Natural killer cell (primary cell): ENCODE data around the gene LRRN1. TPM values are rescaled to one million over a fixed set of nuclear protein-coding genes. Genes with fewer than 3 reads are reported as not detected.

ENCODE experiments used
- ATAC-seq, 3 donors: fragments of 150-1000 bp in 2 of 3; fragments of 200-7000 bp in 1 of 3; cut with Tn5 transposase; 1 replicate in 1 of 3; 2 replicates in 2 of 3; pipeline ENCODE4 v1.10.0; 2021; ENCODE audit warnings: mild to moderate bottlenecking in 2 of 3, moderate library complexity in 2 of 3
- DNase-seq, 2 donors: peaks; one replicate each; pipeline versions ENCODE4 v3.0.0 to v3.0.0-alpha.2; 2013 to 2021; ENCODE audit warnings: mixed read lengths in 1 of 2
- H3K27ac ChIP-seq: one replicate; pipeline ENCODE4 v1.5.1; 2013; ENCODE audit warnings: mild to moderate bottlenecking, low read length
- H3K27me3 ChIP-seq: one replicate; pipeline ENCODE4 v1.6.1; 2013; ENCODE audit warnings: low read length; ENCODE audit not compliant: control insufficient read depth, insufficient read depth
- H3K36me3 ChIP-seq: one replicate; pipeline ENCODE4 v1.6.1; 2013; ENCODE audit warnings: low read length; ENCODE audit not compliant: control insufficient read depth, insufficient read depth
- H3K4me1 ChIP-seq: one replicate; pipeline ENCODE4 v1.6.1; 2013; ENCODE audit warnings: low read length; ENCODE audit not compliant: control insufficient read depth, insufficient read depth
- H3K4me3 ChIP-seq: one replicate; pipeline ENCODE4 v1.5.1; 2013; ENCODE audit warnings: low read length
- H3K9me3 ChIP-seq: one replicate; pipeline ENCODE4 v1.6.1; 2013; ENCODE audit warnings: low read length; ENCODE audit not compliant: control insufficient read depth, insufficient read depth
- H3K27ac Mint-ChIP-seq, 2 donors: one replicate each; pipeline ENCODE4 v1.8.0; 2022; ENCODE audit warnings: mild to moderate bottlenecking in 2 of 2, mixed read lengths in 2 of 2, moderate library complexity in 1 of 2
- H3K27me3 Mint-ChIP-seq, 2 donors: one replicate each; pipeline ENCODE4 v1.8.0; 2022; ENCODE audit warnings: low read depth in 2 of 2, mixed read lengths in 2 of 2
- H3K36me3 Mint-ChIP-seq: one replicate; pipeline ENCODE4 v1.8.0; 2022; ENCODE audit warnings: mixed read lengths
- H3K4me1 Mint-ChIP-seq, 2 donors: one replicate each; pipeline ENCODE4 v1.8.0; 2022; ENCODE audit warnings: mixed read lengths in 2 of 2
- H3K4me3 Mint-ChIP-seq: one replicate; pipeline ENCODE4 v1.8.0; 2022; ENCODE audit warnings: mild to moderate bottlenecking, moderate library complexity, mixed read lengths
- H3K9me3 Mint-ChIP-seq, 2 donors: one replicate each; pipeline ENCODE4 v1.8.0; 2022; ENCODE audit warnings: mixed read lengths in 2 of 2
- CTCF ChIP-seq: fragments of 200-600 bp; IDR thresholded peaks from one replicate; pipeline ENCODE4 v1.8.0; 2022; ENCODE audit warnings: antibody characterized with exemption
- WGBS: methylation state at CpG from one replicate; pipeline ENCODE4 v1.1.7; 2013; ENCODE audit warnings: missing lambda C conversion rate; ENCODE audit not compliant: insufficient coverage; 5-methylcytosine and 5-hydroxymethylcytosine counted together
- intact Hi-C: fragments of 100-400 bp; cut with micrococcal nuclease; formaldehyde crosslinking; loops from one replicate; pipeline ENCODE4 v1.14.2; 2022
- total RNA-seq, 4 donors: library from RNA; stranded (reverse); fragments of 120-200 nt in 1 of 4; gene quantifications; one replicate each; pipeline versions ENCODE4 v1.2.3 to v1.2.4, GENCODE V29; 2013 to 2022

LRRN1 gene
- total RNA-seq, 3 donors from 2014 or later (not counting 1 experiment from before 2014, with no cell fraction given), result 0.85 to 1.6 (median 0.99) TPM

- no CpG with 5 or more reads among the region's 1 CpG for WGBS
Observed at GRCh38 chr3:3853544-3853943, 54.3 kb downstream of the LRRN1 start.

GRCh38 chr3:3855056-3855455, 55.8 kb downstream of the LRRN1 start:
- intact Hi-C loops, result no loop called here
- no peaks in the 10 kb centered on the region for H3K27me3 Mint-ChIP-seq
- no peaks in the 10 kb centered on the region for H3K9me3 Mint-ChIP-seq
- no peaks in the 10 kb centered on the region for H3K9me3 ChIP-seq
- no peaks in the 10 kb centered on the region for H3K36me3 ChIP-seq
- H3K27ac Mint-ChIP-seq, result no peak overlapping the region
- H3K4me3 Mint-ChIP-seq, result no peak overlapping the region
- DNase-seq, result no peak
- TF ChIP-seq CTCF, result no peak
- no peak overlapping the region for H3K4me3 ChIP-seq
- no peak overlapping the region for H3K27ac ChIP-seq
- H3K36me3 Mint-ChIP-seq, result no peaks in the 10 kb centered on the region
- ATAC-seq, result no peak
- H3K27me3 ChIP-seq, result no peaks in the 10 kb centered on the region
- no peaks in the 10 kb centered on the region for H3K4me1 ChIP-seq
- no peaks in the 10 kb centered on the region for H3K4me1 Mint-ChIP-seq

More at GRCh38 chr3:3853544-3853943, 54.3 kb downstream of the LRRN1 start:
- Mint-ChIP-seq H3K9me3 (no peaks in the 10 kb centered on the region), H3K4me1 (no peaks in the 10 kb centered on the region), H3K4me3 (no peak overlapping the region), H3K36me3 (no peaks in the 10 kb centered on the region), H3K27me3 (no peaks in the 10 kb centered on the region), H3K27ac (no peak overlapping the region)
- ATAC-seq (no peak), DNase-seq (no peak)
- intact Hi-C loops, result no loop called here
- TF ChIP-seq CTCF, result no peak
- H3K9me3 ChIP-seq, result no peaks in the 10 kb centered on the region
- no peaks in the 10 kb centered on the region for H3K27me3 ChIP-seq
- H3K36me3 ChIP-seq, result no peaks in the 10 kb centered on the region
- no peaks in the 10 kb centered on the region for H3K4me1 ChIP-seq
- H3K27ac ChIP-seq, result no peak overlapping the region
- H3K4me3 ChIP-seq, result no peak overlapping the region

- Mint-ChIP-seq H3K9me3 (peaks cover 0 to 3% of the 10 kb centered on the region in 2 donors), H3K36me3 (no peaks in the 10 kb centered on the region)
- no CpG with 5 or more reads among the region's 2 CpGs for WGBS
Observed at GRCh38 chr3:3860235-3860634, 61.0 kb downstream of the LRRN1 start.

More at GRCh38 chr3:3860235-3860634, 61.0 kb downstream of the LRRN1 start:
- H3K27ac ChIP-seq, result no peak overlapping the region
- H3K4me3 ChIP-seq, result no peak overlapping the region
- Mint-ChIP-seq H3K4me3 (no peak overlapping the region), H3K27ac (no peak overlapping the region), H3K4me1 (no peaks in the 10 kb centered on the region), H3K27me3 (no peaks in the 10 kb centered on the region)
- H3K36me3 ChIP-seq, result no peaks in the 10 kb centered on the region
- DNase-seq (no peak), ATAC-seq (no peak)
- H3K4me1 ChIP-seq, result no peaks in the 10 kb centered on the region
- no peaks in the 10 kb centered on the region for H3K27me3 ChIP-seq
- TF ChIP-seq CTCF, result no peak
- intact Hi-C loops, result no loop called here
- no peaks in the 10 kb centered on the region for H3K9me3 ChIP-seq
